ENCODE data around the gene DNMT3A.

Gene DNMT3A

GRCh38 chr2:25380023-25380422 is 38.3 kb upstream of the DNMT3A start:
- H3K27ac ChIP-seq (ENCODE audit: low read depth in 2 of 2, low read length in 2 of 2) = peak overlapping the region in 1 of 2 donors; percentile 16
- no peaks in the 10 kb centered on the region for H3K36me3 ChIP-seq (ENCODE audit: control insufficient read depth in 2 of 2, insufficient read depth in 2 of 2, low read length in 2 of 2)
- H3K27me3 ChIP-seq (ENCODE audit: control insufficient read depth in 2 of 2, insufficient read depth in 2 of 2, low read length in 2 of 2) = no peaks in the 10 kb centered on the region
- H3K9me3 ChIP-seq (ENCODE audit: control insufficient read depth in 2 of 2, low read length in 2 of 2) = no peaks in the 10 kb centered on the region
- H3K9ac ChIP-seq (ENCODE audit: low read depth in 1 of 2, low read length in 2 of 2) = no peak overlapping the region
- peaks cover 14% of the 10 kb centered on the region in 2 donors for H3K4me1 ChIP-seq (ENCODE audit: control insufficient read depth in 2 of 2, insufficient read depth in 2 of 2, low read length in 2 of 2)
- no peak overlapping the region for H3K4me3 ChIP-seq (ENCODE audit: low read length in 2 of 2)

- H3K4me3 ChIP-seq (ENCODE audit: low read length in 2 of 2) = no peak overlapping the region
- H3K4me1 ChIP-seq (ENCODE audit: control insufficient read depth in 2 of 2, insufficient read depth in 2 of 2, low read length in 2 of 2) = peaks cover 14% of the 10 kb centered on the region in 2 donors
- H3K9me3 ChIP-seq (ENCODE audit: control insufficient read depth in 2 of 2, low read length in 2 of 2) = no peaks in the 10 kb centered on the region
- no peak overlapping the region for H3K27ac ChIP-seq (ENCODE audit: low read depth in 2 of 2, low read length in 2 of 2)
- H3K9ac ChIP-seq (ENCODE audit: low read depth in 1 of 2, low read length in 2 of 2) = no peak overlapping the region
- no peaks in the 10 kb centered on the region for H3K36me3 ChIP-seq (ENCODE audit: control insufficient read depth in 2 of 2, insufficient read depth in 2 of 2, low read length in 2 of 2)
- no peaks in the 10 kb centered on the region for H3K27me3 ChIP-seq (ENCODE audit: control insufficient read depth in 2 of 2, insufficient read depth in 2 of 2, low read length in 2 of 2)
Observed at GRCh38 chr2:25379535-25379934, 37.8 kb upstream of the DNMT3A start.

GRCh38 chr2:25378731-25379490 is 37.2 kb upstream of the DNMT3A start:
- Histone ChIP-seq H3K27me3 (ENCODE audit: control insufficient read depth in 2 of 2, insufficient read depth in 2 of 2, low read length in 2 of 2) (no peaks in the 10 kb centered on the region), H3K9me3 (ENCODE audit: control insufficient read depth in 2 of 2, low read length in 2 of 2) (no peaks in the 10 kb centered on the region), H3K36me3 (ENCODE audit: control insufficient read depth in 2 of 2, insufficient read depth in 2 of 2, low read length in 2 of 2) (no peaks in the 10 kb centered on the region), H3K4me1 (ENCODE audit: control insufficient read depth in 2 of 2, insufficient read depth in 2 of 2, low read length in 2 of 2) (peaks cover 14% of the 10 kb centered on the region in 2 donors), H3K4me3 (ENCODE audit: low read length in 2 of 2) (no peak overlapping the region), H3K9ac (ENCODE audit: low read depth in 1 of 2, low read length in 2 of 2) (no peak overlapping the region), H3K27ac (ENCODE audit: low read depth in 2 of 2, low read length in 2 of 2) (no peak overlapping the region)

GRCh38 chr2:25377822-25378421 is 36.2 kb upstream of the DNMT3A start:
- no peak overlapping the region for H3K4me3 ChIP-seq (ENCODE audit: low read length in 2 of 2)
- no peaks in the 10 kb centered on the region for H3K9me3 ChIP-seq (ENCODE audit: control insufficient read depth in 2 of 2, low read length in 2 of 2)
- no peak overlapping the region for H3K9ac ChIP-seq (ENCODE audit: low read depth in 1 of 2, low read length in 2 of 2)
- H3K27me3 ChIP-seq (ENCODE audit: control insufficient read depth in 2 of 2, insufficient read depth in 2 of 2, low read length in 2 of 2) = no peaks in the 10 kb centered on the region
- no peak overlapping the region for H3K27ac ChIP-seq (ENCODE audit: low read depth in 2 of 2, low read length in 2 of 2)
- H3K4me1 ChIP-seq (ENCODE audit: control insufficient read depth in 2 of 2, insufficient read depth in 2 of 2, low read length in 2 of 2) = peaks cover 14% of the 10 kb centered on the region in 2 donors
- H3K36me3 ChIP-seq (ENCODE audit: control insufficient read depth in 2 of 2, insufficient read depth in 2 of 2, low read length in 2 of 2) = no peaks in the 10 kb centered on the region

GRCh38 chr2:25376750-25377621 is 35.3 kb upstream of the DNMT3A start:
- peak overlapping the region; percentile 50 to 75 for H3K27ac ChIP-seq (ENCODE audit: low read depth in 2 of 2, low read length in 2 of 2)

GRCh38 chr2:25375989-25376545 is 34.3 kb upstream of the DNMT3A start:
- H3K9me3 ChIP-seq (ENCODE audit: control insufficient read depth in 2 of 2, low read length in 2 of 2) = no peaks in the 10 kb centered on the region
- H3K4me3 ChIP-seq (ENCODE audit: low read length in 2 of 2) = peak overlapping the region in 1 of 2 donors; percentile 36
- H3K27ac ChIP-seq (ENCODE audit: low read depth in 2 of 2, low read length in 2 of 2) = no peak overlapping the region
- no peaks in the 10 kb centered on the region for H3K27me3 ChIP-seq (ENCODE audit: control insufficient read depth in 2 of 2, insufficient read depth in 2 of 2, low read length in 2 of 2)
- H3K9ac ChIP-seq (ENCODE audit: low read depth in 1 of 2, low read length in 2 of 2) = no peak overlapping the region
- H3K4me1 ChIP-seq (ENCODE audit: control insufficient read depth in 2 of 2, insufficient read depth in 2 of 2, low read length in 2 of 2) = peaks cover 14% of the 10 kb centered on the region in 2 donors
- H3K36me3 ChIP-seq (ENCODE audit: control insufficient read depth in 2 of 2, insufficient read depth in 2 of 2, low read length in 2 of 2) = no peaks in the 10 kb centered on the region

More at GRCh38 chr2:25376750-25377621, 35.3 kb upstream of the DNMT3A start:
- Histone ChIP-seq H3K27me3 (ENCODE audit: control insufficient read depth in 2 of 2, insufficient read depth in 2 of 2, low read length in 2 of 2) (no peaks in the 10 kb centered on the region), H3K9ac (ENCODE audit: low read depth in 1 of 2, low read length in 2 of 2) (peak overlapping the region; percentile 26 to 43), H3K9me3 (ENCODE audit: control insufficient read depth in 2 of 2, low read length in 2 of 2) (no peaks in the 10 kb centered on the region), H3K4me1 (ENCODE audit: control insufficient read depth in 2 of 2, insufficient read depth in 2 of 2, low read length in 2 of 2) (peaks cover 14% of the 10 kb centered on the region in 2 donors), H3K4me3 (ENCODE audit: low read length in 2 of 2) (peak overlapping the region; percentile 36 to 53), H3K36me3 (ENCODE audit: control insufficient read depth in 2 of 2, insufficient read depth in 2 of 2, low read length in 2 of 2) (no peaks in the 10 kb centered on the region)

GRCh38 chr2:25375371-25375988 is 33.8 kb upstream of the DNMT3A start:
- H3K27me3 ChIP-seq (ENCODE audit: control insufficient read depth in 2 of 2, insufficient read depth in 2 of 2, low read length in 2 of 2) = no peaks in the 10 kb centered on the region
- no peak overlapping the region for H3K27ac ChIP-seq (ENCODE audit: low read depth in 2 of 2, low read length in 2 of 2)
- H3K9ac ChIP-seq (ENCODE audit: low read depth in 1 of 2, low read length in 2 of 2) = no peak overlapping the region
- H3K36me3 ChIP-seq (ENCODE audit: control insufficient read depth in 2 of 2, insufficient read depth in 2 of 2, low read length in 2 of 2) = no peaks in the 10 kb centered on the region
- peaks cover 14% of the 10 kb centered on the region in 2 donors for H3K4me1 ChIP-seq (ENCODE audit: control insufficient read depth in 2 of 2, insufficient read depth in 2 of 2, low read length in 2 of 2)
- H3K9me3 ChIP-seq (ENCODE audit: control insufficient read depth in 2 of 2, low read length in 2 of 2) = no peaks in the 10 kb centered on the region
- no peak overlapping the region for H3K4me3 ChIP-seq (ENCODE audit: low read length in 2 of 2)

GRCh38 chr2:25374827-25375226 is 33.1 kb upstream of the DNMT3A start:
- no peak overlapping the region for H3K27ac ChIP-seq (ENCODE audit: low read depth in 2 of 2, low read length in 2 of 2)

GRCh38 chr2:25374411-25374810 is 32.7 kb upstream of the DNMT3A start:
- Histone ChIP-seq H3K36me3 (ENCODE audit: control insufficient read depth in 2 of 2, insufficient read depth in 2 of 2, low read length in 2 of 2) (no peaks in the 10 kb centered on the region), H3K9me3 (ENCODE audit: control insufficient read depth in 2 of 2, low read length in 2 of 2) (no peaks in the 10 kb centered on the region), H3K4me3 (ENCODE audit: low read length in 2 of 2) (no peak overlapping the region), H3K27ac (ENCODE audit: low read depth in 2 of 2, low read length in 2 of 2) (no peak overlapping the region), H3K9ac (ENCODE audit: low read depth in 1 of 2, low read length in 2 of 2) (no peak overlapping the region), H3K4me1 (ENCODE audit: control insufficient read depth in 2 of 2, insufficient read depth in 2 of 2, low read length in 2 of 2) (peaks cover 14% of the 10 kb centered on the region in 2 donors), H3K27me3 (ENCODE audit: control insufficient read depth in 2 of 2, insufficient read depth in 2 of 2, low read length in 2 of 2) (no peaks in the 10 kb centered on the region)

More at GRCh38 chr2:25374827-25375226, 33.1 kb upstream of the DNMT3A start:
- Histone ChIP-seq H3K4me1 (ENCODE audit: control insufficient read depth in 2 of 2, insufficient read depth in 2 of 2, low read length in 2 of 2) (peaks cover 14% of the 10 kb centered on the region in 2 donors), H3K27me3 (ENCODE audit: control insufficient read depth in 2 of 2, insufficient read depth in 2 of 2, low read length in 2 of 2) (no peaks in the 10 kb centered on the region), H3K9me3 (ENCODE audit: control insufficient read depth in 2 of 2, low read length in 2 of 2) (no peaks in the 10 kb centered on the region), H3K36me3 (ENCODE audit: control insufficient read depth in 2 of 2, insufficient read depth in 2 of 2, low read length in 2 of 2) (no peaks in the 10 kb centered on the region), H3K9ac (ENCODE audit: low read depth in 1 of 2, low read length in 2 of 2) (no peak overlapping the region), H3K4me3 (ENCODE audit: low read length in 2 of 2) (no peak overlapping the region)

Data from mucosa of rectum (tissue), 2 donors.